Tibial artery (tissue), 4 donors: ENCODE results near the gene ADGRV1.

Experiments
- DNase-seq, 2 donors: peaks; one replicate each; pipeline ENCODE4 v3.0.0-alpha.2; 2019
- H3K27ac ChIP-seq, 2 donors: fragments of 200-600 bp; sonication (generic) in 1 of 2; 1 replicate in 1 of 2; 2 replicates in 1 of 2; pipeline ENCODE4 v1.5.1; 2018 to 2019; ENCODE audit warnings: mild to moderate bottlenecking in 1 of 2
- H3K27me3 ChIP-seq, 2 donors: fragments of 200-600 bp; sonication (generic) in 1 of 2; one replicate each; pipeline versions ENCODE4 v1.5.1 to v1.6.0; 2016 to 2019
- H3K36me3 ChIP-seq, 3 donors: fragments of 200-600 bp; sonication (generic) in 2 of 3; one replicate each; pipeline ENCODE4 v1.5.1; 2016 to 2019; ENCODE audit warnings: mild to moderate bottlenecking in 2 of 3
- H3K4me1 ChIP-seq, 4 donors: fragments of 200-600 bp; sonication (generic) in 2 of 4; 1 replicate in 3 of 4; 2 replicates in 1 of 4; pipeline ENCODE4 v1.5.1; 2016 to 2019
- H3K4me3 ChIP-seq, 2 donors: fragments of 200-600 bp; sonication (generic) in 1 of 2; 1 replicate in 1 of 2; 2 replicates in 1 of 2; pipeline ENCODE4 v1.5.1; 2018 to 2019; ENCODE audit warnings: mild to moderate bottlenecking in 2 of 2
- H3K9me3 ChIP-seq, 3 donors: fragments of 200-600 bp; sonication (generic) in 1 of 3; one replicate each; pipeline ENCODE4 v1.5.1; 2016 to 2019
- CTCF ChIP-seq, 2 experiments: fragments of 200-600 bp in 1 of 2; fragments of 450-650 bp in 1 of 2; IDR thresholded peaks; one replicate each; pipeline ENCODE4 v1.5.1; 2017 to 2019; ENCODE audit warnings: antibody characterized with exemption in 2 of 2, mild to moderate bottlenecking in 1 of 2, moderate library complexity in 1 of 2
- intact Hi-C: fragments of 100-400 bp; cut with DNase I; formaldehyde crosslinking; loops from one replicate; pipeline ENCODE4 v1.15.0; 2023; ENCODE audit warnings: low total_unique reads

The ADGRV1 gene

GRCh38 chr5:90802474-90803317 is 244.1 kb downstream of the ADGRV1 start:
- Histone ChIP-seq H3K27ac (no peak overlapping the region), H3K4me3 (no peak overlapping the region), H3K36me3 (no peaks in the 10 kb centered on the region), H3K9me3 (peaks cover 0 to under 1% (median 0%) of the 10 kb centered on the region in 3 donors), H3K4me1 (no peaks in the 10 kb centered on the region), H3K27me3 (no peaks in the 10 kb centered on the region)
- DNase-seq, result no peak
- intact Hi-C loops, result no loop called here
- TF ChIP-seq CTCF (IDR thresholded peaks at IDR 0.05), result peak in 1 of 2 experiments; percentile 34

- intact Hi-C loops, result no loop called here
- no peak for TF ChIP-seq CTCF (IDR thresholded peaks at IDR 0.05)
These were observed 244.8 kb downstream of the ADGRV1 start for GRCh38 chr5:90803381-90803780.

GRCh38 chr5:90803876-90804275 is 245.3 kb downstream of the ADGRV1 start:
- DNase-seq, result no peak
- TF ChIP-seq CTCF (IDR thresholded peaks at IDR 0.05), result no peak
- H3K9me3 ChIP-seq, result no peaks in the 10 kb centered on the region
- intact Hi-C loops, result no loop called here
- H3K4me1 ChIP-seq, result no peaks in the 10 kb centered on the region
- H3K27ac ChIP-seq, result no peak overlapping the region
- H3K27me3 ChIP-seq, result no peaks in the 10 kb centered on the region
- no peaks in the 10 kb centered on the region for H3K36me3 ChIP-seq
- no peak overlapping the region for H3K4me3 ChIP-seq

More at GRCh38 chr5:90803381-90803780, 244.8 kb downstream of the ADGRV1 start:
- Histone ChIP-seq H3K27me3 (no peaks in the 10 kb centered on the region), H3K4me3 (no peak overlapping the region), H3K36me3 (no peaks in the 10 kb centered on the region), H3K27ac (no peak overlapping the region), H3K9me3 (no peaks in the 10 kb centered on the region), H3K4me1 (no peaks in the 10 kb centered on the region)
- no peak for DNase-seq

- Histone ChIP-seq H3K36me3 (no peaks in the 10 kb centered on the region), H3K4me3 (no peak overlapping the region), H3K27ac (no peak overlapping the region), H3K27me3 (no peaks in the 10 kb centered on the region), H3K4me1 (no peaks in the 10 kb centered on the region), H3K9me3 (no peaks in the 10 kb centered on the region)
- DNase-seq, result no peak
- intact Hi-C loops, result no loop called here
- TF ChIP-seq CTCF (IDR thresholded peaks at IDR 0.05), result no peak
These were observed 248.9 kb downstream of the ADGRV1 start for GRCh38 chr5:90807496-90807895.

GRCh38 chr5:90809311-90810056 is 250.9 kb downstream of the ADGRV1 start:
- Histone ChIP-seq H3K36me3 (no peaks in the 10 kb centered on the region), H3K4me1 (no peaks in the 10 kb centered on the region), H3K27ac (no peak overlapping the region), H3K4me3 (no peak overlapping the region), H3K27me3 (no peaks in the 10 kb centered on the region), H3K9me3 (no peaks in the 10 kb centered on the region)
- intact Hi-C loops, result no loop called here
- DNase-seq, result no peak
- TF ChIP-seq CTCF (IDR thresholded peaks at IDR 0.05), result no peak
